Right lobe of liver (tissue), 4 donors: ENCODE results near the gene PHETA1.

ENCODE experiments used
- POLR2A ChIP-seq: fragments of 450-650 bp; IDR thresholded peaks from one replicate; pipeline ENCODE4 v1.6.1; 2017; ENCODE audit warnings: antibody characterized with exemption, mild to moderate bottlenecking
- TF ChIP-seq, protein P1 (sequence below), 4 donors: fragments of 200-600 bp in 3 of 4; fragments of 450-650 bp in 1 of 4; IDR thresholded peaks; one replicate each; pipeline versions ENCODE4 v1.5.1 to v1.8.0; 2016 to 2022; ENCODE audit warnings: antibody characterized with exemption in 4 of 4, mild to moderate bottlenecking in 2 of 4
- donor health status: DM: no; HTN: no; CAD: no.
- donor health status: DM: no; HTN: no; CAD: no.
- donor health status: DM: no; HTN: yes; CAD: no.

DNA sequence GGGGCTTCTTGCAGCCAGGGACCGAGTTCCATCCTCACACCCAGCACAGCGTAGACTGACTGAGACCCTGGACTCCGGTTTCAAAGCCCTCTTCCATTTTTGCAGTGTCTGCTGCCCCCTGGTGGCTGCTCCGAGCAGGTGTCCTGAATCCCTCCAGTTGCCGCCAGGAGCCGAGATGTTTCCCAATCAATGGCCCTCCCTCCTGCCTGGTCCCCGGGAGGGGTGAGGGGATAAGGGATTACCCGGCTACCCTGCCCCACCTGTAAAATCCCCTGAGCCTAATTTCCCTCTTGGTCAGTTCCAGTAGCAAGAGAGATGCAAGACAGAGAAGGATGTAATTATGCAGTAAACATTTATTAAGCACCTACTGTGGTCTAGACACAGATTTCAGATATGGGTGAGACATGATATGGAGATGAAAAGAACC is 55.0 kb downstream of the PHETA1 start:
- TF ChIP-seq POLR2A, result no peak
- TF ChIP-seq, protein P1, sequence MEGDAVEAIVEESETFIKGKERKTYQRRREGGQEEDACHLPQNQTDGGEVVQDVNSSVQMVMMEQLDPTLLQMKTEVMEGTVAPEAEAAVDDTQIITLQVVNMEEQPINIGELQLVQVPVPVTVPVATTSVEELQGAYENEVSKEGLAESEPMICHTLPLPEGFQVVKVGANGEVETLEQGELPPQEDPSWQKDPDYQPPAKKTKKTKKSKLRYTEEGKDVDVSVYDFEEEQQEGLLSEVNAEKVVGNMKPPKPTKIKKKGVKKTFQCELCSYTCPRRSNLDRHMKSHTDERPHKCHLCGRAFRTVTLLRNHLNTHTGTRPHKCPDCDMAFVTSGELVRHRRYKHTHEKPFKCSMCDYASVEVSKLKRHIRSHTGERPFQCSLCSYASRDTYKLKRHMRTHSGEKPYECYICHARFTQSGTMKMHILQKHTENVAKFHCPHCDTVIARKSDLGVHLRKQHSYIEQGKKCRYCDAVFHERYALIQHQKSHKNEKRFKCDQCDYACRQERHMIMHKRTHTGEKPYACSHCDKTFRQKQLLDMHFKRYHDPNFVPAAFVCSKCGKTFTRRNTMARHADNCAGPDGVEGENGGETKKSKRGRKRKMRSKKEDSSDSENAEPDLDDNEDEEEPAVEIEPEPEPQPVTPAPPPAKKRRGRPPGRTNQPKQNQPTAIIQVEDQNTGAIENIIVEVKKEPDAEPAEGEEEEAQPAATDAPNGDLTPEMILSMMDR (IDR thresholded peaks at IDR 0.05), result peak; percentile 84 to 98 (median 94)
